ENCODE results near the gene TOM1L2.
"Not testable (repeated sequence)": the region's sequence is repeated elsewhere in the genome, so short reads cannot be mapped to it uniquely, and the experiment has no call there.

The TOM1L2 gene

GRCh38 chr17:17958982-17959381 is 13.2 kb downstream of the TOM1L2 start:
- Histone ChIP-seq H3K27me3 (ENCODE audit: insufficient read depth, low read length) (no peaks in the 10 kb centered on the region), H3K4me1 (ENCODE audit: control insufficient read depth, insufficient read depth, low read length, unreplicated experiment) (peaks cover 32% of the 10 kb centered on the region), H3K36me3 (ENCODE audit: insufficient read depth, low read length) (no peaks in the 10 kb centered on the region), H3K4me3 (ENCODE audit: low read depth, low read length) (peak overlapping the region; percentile 76), H2AFZ (ENCODE audit: low read length, unreplicated experiment) (peak overlapping the region; percentile 7), H3K79me2 (ENCODE audit: control insufficient read depth, insufficient read depth, low read length, unreplicated experiment) (peaks cover 70% of the 10 kb centered on the region), H3K27ac (ENCODE audit: low read depth, low read length) (peak overlapping the region; percentile 98)

- Histone ChIP-seq H3K4me3 (ENCODE audit: low read depth, low read length) (peak overlapping the region; percentile 39; the same call in 1 of the 2 replicates), H3K79me2 (ENCODE audit: control insufficient read depth, insufficient read depth, low read length, unreplicated experiment) (peaks cover 68% of the 10 kb centered on the region), H3K27me3 (ENCODE audit: insufficient read depth, low read length) (no peaks in the 10 kb centered on the region), H3K36me3 (ENCODE audit: insufficient read depth, low read length) (no peaks in the 10 kb centered on the region), H2AFZ (ENCODE audit: low read length, unreplicated experiment) (no peak overlapping the region), H3K27ac (ENCODE audit: low read depth, low read length) (peak overlapping the region; percentile 98), H3K4me1 (ENCODE audit: control insufficient read depth, insufficient read depth, low read length, unreplicated experiment) (peaks cover 32% of the 10 kb centered on the region)
Observed at GRCh38 chr17:17957584-17957916, 14.7 kb downstream of the TOM1L2 start.

DNA sequence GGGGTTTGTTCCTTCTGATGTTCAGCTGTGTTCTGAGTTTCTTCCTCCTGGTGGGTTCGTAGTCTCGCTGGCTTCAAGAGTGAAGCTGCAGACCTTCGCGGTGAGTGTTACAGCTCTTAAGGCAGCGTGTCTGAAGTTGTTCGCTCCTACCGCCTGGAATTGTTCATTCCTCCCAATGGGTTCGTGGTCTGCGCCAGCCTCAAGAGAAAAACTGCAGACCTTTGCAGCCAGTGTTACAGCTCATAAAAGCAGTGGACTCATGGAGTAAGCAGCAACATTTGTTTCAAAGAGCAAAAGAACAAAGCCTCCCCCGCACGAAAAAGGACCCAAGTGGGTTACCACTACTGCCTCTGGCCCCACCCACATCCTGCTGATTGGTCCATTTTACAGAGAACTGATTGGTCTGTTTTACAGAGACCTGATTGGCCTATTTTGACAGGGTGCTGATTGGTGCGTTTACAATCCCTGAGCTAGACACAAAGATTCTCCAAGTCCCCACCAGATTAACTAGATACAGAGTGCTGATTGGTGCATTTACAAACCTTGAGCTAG is 16.3 kb downstream of the TOM1L2 start:
- not testable (repeated sequence) for H3K27me3 ChIP-seq (ENCODE audit: insufficient read depth, low read length); H3K27ac ChIP-seq (ENCODE audit: low read depth, low read length); H2AFZ ChIP-seq (ENCODE audit: low read length, unreplicated experiment); H3K36me3 ChIP-seq (ENCODE audit: insufficient read depth, low read length); H3K4me3 ChIP-seq (ENCODE audit: low read depth, low read length)
- Histone ChIP-seq H3K79me2 (ENCODE audit: control insufficient read depth, insufficient read depth, low read length, unreplicated experiment) (peaks cover 68% of the 10 kb centered on the region), H3K4me1 (ENCODE audit: control insufficient read depth, insufficient read depth, low read length, unreplicated experiment) (peaks cover 45% of the 10 kb centered on the region)

- Histone ChIP-seq H3K27ac (ENCODE audit: low read depth, low read length) (no peak overlapping the region), H3K27me3 (ENCODE audit: insufficient read depth, low read length) (no peaks in the 10 kb centered on the region), H3K79me2 (ENCODE audit: control insufficient read depth, insufficient read depth, low read length, unreplicated experiment) (peaks cover 62% of the 10 kb centered on the region), H3K36me3 (ENCODE audit: insufficient read depth, low read length) (no peaks in the 10 kb centered on the region), H2AFZ (ENCODE audit: low read length, unreplicated experiment) (no peak overlapping the region), H3K4me3 (ENCODE audit: low read depth, low read length) (no peak overlapping the region), H3K4me1 (ENCODE audit: control insufficient read depth, insufficient read depth, low read length, unreplicated experiment) (peaks cover 42% of the 10 kb centered on the region)
Observed at GRCh38 chr17:17954079-17954478, 18.1 kb downstream of the TOM1L2 start.

GRCh38 chr17:17952691-17953090 is 19.5 kb downstream of the TOM1L2 start:
- peaks cover 42% of the 10 kb centered on the region for H3K4me1 ChIP-seq (ENCODE audit: control insufficient read depth, insufficient read depth, low read length, unreplicated experiment)
- no peaks in the 10 kb centered on the region for H3K36me3 ChIP-seq (ENCODE audit: insufficient read depth, low read length)
- no peak overlapping the region for H2AFZ ChIP-seq (ENCODE audit: low read length, unreplicated experiment)
- H3K79me2 ChIP-seq (ENCODE audit: control insufficient read depth, insufficient read depth, low read length, unreplicated experiment): peaks cover 65% of the 10 kb centered on the region
- no peaks in the 10 kb centered on the region for H3K27me3 ChIP-seq (ENCODE audit: insufficient read depth, low read length)
- peak overlapping the region; percentile 42 for H3K27ac ChIP-seq (ENCODE audit: low read depth, low read length)
- no peak overlapping the region for H3K4me3 ChIP-seq (ENCODE audit: low read depth, low read length)

- H3K27me3 ChIP-seq (ENCODE audit: insufficient read depth, low read length): no peaks in the 10 kb centered on the region
- H3K27ac ChIP-seq (ENCODE audit: low read depth, low read length): peak overlapping the region; percentile 42
- peaks cover 43% of the 10 kb centered on the region for H3K4me1 ChIP-seq (ENCODE audit: control insufficient read depth, insufficient read depth, low read length, unreplicated experiment)
- no peaks in the 10 kb centered on the region for H3K36me3 ChIP-seq (ENCODE audit: insufficient read depth, low read length)
- H3K79me2 ChIP-seq (ENCODE audit: control insufficient read depth, insufficient read depth, low read length, unreplicated experiment): peaks cover 69% of the 10 kb centered on the region
- H2AFZ ChIP-seq (ENCODE audit: low read length, unreplicated experiment): no peak overlapping the region
- no peak overlapping the region for H3K4me3 ChIP-seq (ENCODE audit: low read depth, low read length)
Observed at GRCh38 chr17:17951524-17951923, 20.7 kb downstream of the TOM1L2 start.

GRCh38 chr17:17950806-17951205 is 21.4 kb downstream of the TOM1L2 start:
- peak overlapping the region; percentile 42; the same call in 1 of the 2 replicates for H3K27ac ChIP-seq (ENCODE audit: low read depth, low read length)
- H3K36me3 ChIP-seq (ENCODE audit: insufficient read depth, low read length): no peaks in the 10 kb centered on the region
- no peak overlapping the region for H3K4me3 ChIP-seq (ENCODE audit: low read depth, low read length)
- peaks cover 62% of the 10 kb centered on the region for H3K79me2 ChIP-seq (ENCODE audit: control insufficient read depth, insufficient read depth, low read length, unreplicated experiment)
- no peaks in the 10 kb centered on the region for H3K27me3 ChIP-seq (ENCODE audit: insufficient read depth, low read length)
- no peak overlapping the region for H2AFZ ChIP-seq (ENCODE audit: low read length, unreplicated experiment)
- peaks cover 50% of the 10 kb centered on the region for H3K4me1 ChIP-seq (ENCODE audit: control insufficient read depth, insufficient read depth, low read length, unreplicated experiment)

- peaks cover 59% of the 10 kb centered on the region for H3K79me2 ChIP-seq (ENCODE audit: control insufficient read depth, insufficient read depth, low read length, unreplicated experiment)
- H3K27me3 ChIP-seq (ENCODE audit: insufficient read depth, low read length): no peaks in the 10 kb centered on the region
- H3K4me3 ChIP-seq (ENCODE audit: low read depth, low read length): no peak overlapping the region
- H3K4me1 ChIP-seq (ENCODE audit: control insufficient read depth, insufficient read depth, low read length, unreplicated experiment): peaks cover 51% of the 10 kb centered on the region
- no peaks in the 10 kb centered on the region for H3K36me3 ChIP-seq (ENCODE audit: insufficient read depth, low read length)
- no peak overlapping the region for H3K27ac ChIP-seq (ENCODE audit: low read depth, low read length)
- no peak overlapping the region for H2AFZ ChIP-seq (ENCODE audit: low read length, unreplicated experiment)
Observed at GRCh38 chr17:17950347-17950746, 21.9 kb downstream of the TOM1L2 start.

DNA sequence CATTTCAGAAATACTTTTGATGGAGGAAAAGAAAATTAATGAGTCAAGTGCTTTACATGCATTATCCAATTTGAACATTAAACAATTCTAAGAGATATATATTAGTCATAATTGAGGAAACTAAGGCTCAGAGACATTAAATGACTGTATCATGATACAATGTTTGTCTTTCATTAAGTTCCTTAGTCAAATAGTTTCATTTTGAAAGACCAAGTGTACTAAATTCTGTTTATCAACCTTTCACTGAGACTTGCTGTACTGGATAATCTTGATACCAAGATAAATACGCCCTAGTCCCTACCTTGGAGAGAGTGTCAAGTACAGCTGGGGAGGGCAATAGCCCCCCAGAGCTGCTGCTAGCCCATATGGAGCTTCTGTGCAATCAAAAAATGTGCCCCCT is 24.2 kb downstream of the TOM1L2 start:
- Histone ChIP-seq H3K27me3 (ENCODE audit: insufficient read depth, low read length) (no peaks in the 10 kb centered on the region), H2AFZ (ENCODE audit: low read length, unreplicated experiment) (no peak overlapping the region), H3K4me1 (ENCODE audit: control insufficient read depth, insufficient read depth, low read length, unreplicated experiment) (peaks cover 63% of the 10 kb centered on the region), H3K79me2 (ENCODE audit: control insufficient read depth, insufficient read depth, low read length, unreplicated experiment) (peaks cover 67% of the 10 kb centered on the region), H3K4me3 (ENCODE audit: low read depth, low read length) (peak overlapping the region; percentile 55; the same call in 1 of the 2 replicates), H3K36me3 (ENCODE audit: insufficient read depth, low read length) (no peaks in the 10 kb centered on the region), H3K27ac (ENCODE audit: low read depth, low read length) (peak overlapping the region; percentile 81)

DNA sequence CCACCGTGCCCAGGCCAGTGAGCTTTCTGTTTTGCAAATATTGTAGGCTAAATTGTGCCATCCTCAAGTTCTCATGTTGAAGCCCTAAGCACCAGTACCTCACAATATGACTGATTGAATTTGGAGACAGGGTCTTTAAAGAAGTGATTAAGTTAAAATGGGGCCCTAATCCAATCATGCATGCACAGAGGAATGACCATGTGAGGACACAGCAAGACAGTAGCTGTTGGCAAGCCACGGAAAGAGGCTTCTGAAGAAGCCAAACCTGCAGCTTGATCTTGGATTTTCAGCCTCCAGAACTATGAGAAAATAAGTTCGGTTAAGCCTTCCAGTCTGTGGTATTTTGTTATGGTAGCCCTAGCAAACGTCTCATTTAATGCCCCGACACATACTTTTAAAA is 24.9 kb downstream of the TOM1L2 start:
- peaks cover 68% of the 10 kb centered on the region for H3K4me1 ChIP-seq (ENCODE audit: control insufficient read depth, insufficient read depth, low read length, unreplicated experiment)
- H3K27ac ChIP-seq (ENCODE audit: low read depth, low read length): peak overlapping the region; percentile 81
- H3K4me3 ChIP-seq (ENCODE audit: low read depth, low read length): peak overlapping the region; percentile 37; the same call in 1 of the 2 replicates
- H3K27me3 ChIP-seq (ENCODE audit: insufficient read depth, low read length): no peaks in the 10 kb centered on the region
- peaks cover 67% of the 10 kb centered on the region for H3K79me2 ChIP-seq (ENCODE audit: control insufficient read depth, insufficient read depth, low read length, unreplicated experiment)
- no peak overlapping the region for H2AFZ ChIP-seq (ENCODE audit: low read length, unreplicated experiment)
- H3K36me3 ChIP-seq (ENCODE audit: insufficient read depth, low read length): no peaks in the 10 kb centered on the region

GRCh38 chr17:17946093-17946492 is 26.1 kb downstream of the TOM1L2 start:
- Histone ChIP-seq H3K36me3 (ENCODE audit: insufficient read depth, low read length) (no peaks in the 10 kb centered on the region), H2AFZ (ENCODE audit: low read length, unreplicated experiment) (no peak overlapping the region), H3K27ac (ENCODE audit: low read depth, low read length) (no peak overlapping the region), H3K4me3 (ENCODE audit: low read depth, low read length) (no peak overlapping the region), H3K79me2 (ENCODE audit: control insufficient read depth, insufficient read depth, low read length, unreplicated experiment) (peaks cover 69% of the 10 kb centered on the region), H3K27me3 (ENCODE audit: insufficient read depth, low read length) (no peaks in the 10 kb centered on the region), H3K4me1 (ENCODE audit: control insufficient read depth, insufficient read depth, low read length, unreplicated experiment) (peaks cover 69% of the 10 kb centered on the region)

Data from ACC112 (cell line).